ENCODE results near the gene NXPH2.

- no peak for TF ChIP-seq CTCF (IDR thresholded peaks at IDR 0.05; ENCODE audit: low read depth, low read length)
- no peak for TF ChIP-seq EZH2phosphoT487 (IDR thresholded peaks at IDR 0.05; ENCODE audit: low read depth)
Measured at GRCh38 chr2:138782383-138782782, 2.2 kb upstream of the NXPH2 start.

Data from OCI-LY3 (cell line).